Esophagus squamous epithelium (tissue), 5 donors: ENCODE results near the gene TMEM123. TPM values are rescaled to one million over a fixed set of nuclear protein-coding genes. Genes with fewer than 3 reads are reported as not detected.

Experiments used
- DNase-seq: peaks from one replicate; lab custom pipeline; 2025; lab: John Stamatoyannopoulos, UW
- H3K27ac ChIP-seq, 4 donors: fragments of 200-600 bp; sonication (generic); one replicate each; pipeline ENCODE4 v1.5.1; 2016 to 2019; ENCODE audit warnings: mild to moderate bottlenecking in 1 of 4
- H3K27me3 ChIP-seq, 4 donors: fragments of 200-600 bp; sonication (generic); 1 replicate in 3 of 4; 2 replicates in 1 of 4; pipeline versions ENCODE4 v1.5.1 to v1.6.0; 2017 to 2021; ENCODE audit warnings: antibody characterized with exemption in 1 of 4
- H3K36me3 ChIP-seq, 3 donors: fragments of 200-600 bp; sonication (generic); one replicate each; pipeline ENCODE4 v1.5.1; 2016 to 2019
- H3K4me1 ChIP-seq, 3 donors: fragments of 200-600 bp; sonication (generic); one replicate each; pipeline ENCODE4 v1.5.1; 2017 to 2019
- H3K4me3 ChIP-seq, 4 donors: fragments of 200-600 bp; sonication (generic); 1 replicate in 3 of 4; 2 replicates in 1 of 4; pipeline ENCODE4 v1.5.1; 2016 to 2019; ENCODE audit warnings: mild to moderate bottlenecking in 2 of 4, moderate library complexity in 1 of 4
- H3K9me3 ChIP-seq, 3 donors: fragments of 200-600 bp; sonication (generic); one replicate each; pipeline ENCODE4 v1.5.1; 2016 to 2019
- POLR2A ChIP-seq, 4 donors: fragments of 450-650 bp; IDR thresholded peaks; one replicate each; pipeline ENCODE4 v1.6.1; 2017; ENCODE audit warnings: antibody characterized with exemption in 4 of 4, mild to moderate bottlenecking in 4 of 4, moderate library complexity in 3 of 4
- WGBS, 2 donors: methylation state at CpG; one replicate each; pipeline ENCODE4 v1.1.5; 2018; 5-methylcytosine and 5-hydroxymethylcytosine counted together
- intact Hi-C: fragments of 100-400 bp; cut with DNase I; formaldehyde crosslinking; loops from one replicate; pipeline ENCODE4 v1.15.0; 2022
- total RNA-seq, 4 donors: library from RNA; depleted of rRNA; stranded (reverse); fragments of >200 nt; gene quantifications; one replicate each; pipeline ENCODE4 v1.1.0, GENCODE V29; 2016
- TF ChIP-seq, protein P1 (sequence below), 6 experiments: fragments of 450-650 bp in 4 of 6; fragments of 200-600 bp in 2 of 6; sonication (generic) in 2 of 6; IDR thresholded peaks; one replicate each; pipeline ENCODE4 v1.5.1; 2016 to 2019; ENCODE audit warnings: antibody characterized with exemption in 6 of 6, mild to moderate bottlenecking in 4 of 6, moderate library complexity in 4 of 6
- donor health status: DM: yes; HTN: yes; CAD: no.

Gene TMEM123
- total RNA-seq, 4 donors from 2014 or later, result 53.2 to 152 (median 128) TPM

- intact Hi-C loops, result no loop called here
- WGBS, 2 donors, result 90 to 93% methylated on average over 5 of the region's 5 CpGs
- TF ChIP-seq POLR2A (IDR thresholded peaks at IDR 0.05), result no peak
- TF ChIP-seq, protein P1, sequence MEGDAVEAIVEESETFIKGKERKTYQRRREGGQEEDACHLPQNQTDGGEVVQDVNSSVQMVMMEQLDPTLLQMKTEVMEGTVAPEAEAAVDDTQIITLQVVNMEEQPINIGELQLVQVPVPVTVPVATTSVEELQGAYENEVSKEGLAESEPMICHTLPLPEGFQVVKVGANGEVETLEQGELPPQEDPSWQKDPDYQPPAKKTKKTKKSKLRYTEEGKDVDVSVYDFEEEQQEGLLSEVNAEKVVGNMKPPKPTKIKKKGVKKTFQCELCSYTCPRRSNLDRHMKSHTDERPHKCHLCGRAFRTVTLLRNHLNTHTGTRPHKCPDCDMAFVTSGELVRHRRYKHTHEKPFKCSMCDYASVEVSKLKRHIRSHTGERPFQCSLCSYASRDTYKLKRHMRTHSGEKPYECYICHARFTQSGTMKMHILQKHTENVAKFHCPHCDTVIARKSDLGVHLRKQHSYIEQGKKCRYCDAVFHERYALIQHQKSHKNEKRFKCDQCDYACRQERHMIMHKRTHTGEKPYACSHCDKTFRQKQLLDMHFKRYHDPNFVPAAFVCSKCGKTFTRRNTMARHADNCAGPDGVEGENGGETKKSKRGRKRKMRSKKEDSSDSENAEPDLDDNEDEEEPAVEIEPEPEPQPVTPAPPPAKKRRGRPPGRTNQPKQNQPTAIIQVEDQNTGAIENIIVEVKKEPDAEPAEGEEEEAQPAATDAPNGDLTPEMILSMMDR (IDR thresholded peaks at IDR 0.05), result no peak
- no peak for DNase-seq
- H3K36me3 ChIP-seq, result peaks cover 0 to 82% (median 15%) of the 10 kb centered on the region in 3 donors
- no peaks in the 10 kb centered on the region for H3K9me3 ChIP-seq
- H3K27me3 ChIP-seq, result no peaks in the 10 kb centered on the region
- H3K4me1 ChIP-seq, result peaks cover 0 to 7% (median 0%) of the 10 kb centered on the region in 3 donors
- H3K27ac ChIP-seq, result no peak overlapping the region
- H3K4me3 ChIP-seq, result no peak overlapping the region
These were observed 52.0 kb downstream of the TMEM123 start for GRCh38 chr11:102400603-102401002.

DNA sequence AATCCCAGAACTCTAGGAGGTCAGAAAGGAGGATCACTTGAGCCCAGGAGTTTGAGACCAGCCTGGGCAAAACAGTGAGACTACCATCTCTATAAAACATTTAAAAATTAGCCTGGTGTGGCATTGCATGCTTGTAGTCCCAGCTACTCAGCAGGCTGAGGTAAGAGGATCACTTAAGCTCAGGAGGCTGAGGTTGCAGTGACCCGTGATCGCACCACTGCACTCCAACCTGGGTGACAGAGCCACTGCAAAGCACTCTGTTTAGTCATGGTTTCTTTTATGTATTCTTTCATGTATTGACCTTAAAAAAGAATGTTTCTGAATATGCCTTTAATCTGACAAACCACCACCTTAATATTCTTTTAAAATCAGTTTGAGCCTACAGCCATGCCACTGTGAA, 53.4 kb downstream of the TMEM123 start:
- H3K4me1 ChIP-seq, result no peaks in the 10 kb centered on the region
- H3K9me3 ChIP-seq, result no peaks in the 10 kb centered on the region
- peaks cover 0 to 87% (median 15%) of the 10 kb centered on the region in 3 donors for H3K36me3 ChIP-seq
- intact Hi-C loops, result no loop called here
- 94 to 100% methylated on average over 2 of the region's 2 CpGs for WGBS, 2 donors
- no peaks in the 10 kb centered on the region for H3K27me3 ChIP-seq
- TF ChIP-seq POLR2A (IDR thresholded peaks at IDR 0.05), result no peak
- TF ChIP-seq, protein P1 (IDR thresholded peaks at IDR 0.05), result no peak
- H3K4me3 ChIP-seq, result no peak overlapping the region
- no peak overlapping the region for H3K27ac ChIP-seq
- DNase-seq, result no peak

- no peaks in the 10 kb centered on the region for H3K9me3 ChIP-seq
- no peaks in the 10 kb centered on the region for H3K27me3 ChIP-seq
- no peak overlapping the region for H3K4me3 ChIP-seq
- intact Hi-C loops, result no loop called here
- H3K27ac ChIP-seq, result no peak overlapping the region
- no peak for TF ChIP-seq POLR2A (IDR thresholded peaks at IDR 0.05)
- TF ChIP-seq, protein P1 (IDR thresholded peaks at IDR 0.05), result no peak
- WGBS, 2 donors, result 87% methylated on average over 2 of the region's 2 CpGs
- peaks cover 3 to 87% (median 15%) of the 10 kb centered on the region in 3 donors for H3K36me3 ChIP-seq
- DNase-seq, result no peak
- no peaks in the 10 kb centered on the region for H3K4me1 ChIP-seq
These were observed 54.3 kb downstream of the TMEM123 start for GRCh38 chr11:102398297-102398696.

GRCh38 chr11:102396708-102397563, 55.6 kb downstream of the TMEM123 start:
- H3K4me1 ChIP-seq, result no peaks in the 10 kb centered on the region
- no peak overlapping the region for H3K27ac ChIP-seq
- TF ChIP-seq POLR2A (IDR thresholded peaks at IDR 0.05), result no peak
- TF ChIP-seq, protein P1 (IDR thresholded peaks at IDR 0.05), result no peak
- DNase-seq, result no peak
- H3K27me3 ChIP-seq, result no peaks in the 10 kb centered on the region
- peaks cover 8 to 88% (median 15%) of the 10 kb centered on the region in 3 donors for H3K36me3 ChIP-seq
- intact Hi-C loops, result no loop called here
- H3K4me3 ChIP-seq, result no peak overlapping the region
- no peaks in the 10 kb centered on the region for H3K9me3 ChIP-seq
- 81 to 90% methylated on average over 4 of the region's 4 CpGs for WGBS, 2 donors

DNA sequence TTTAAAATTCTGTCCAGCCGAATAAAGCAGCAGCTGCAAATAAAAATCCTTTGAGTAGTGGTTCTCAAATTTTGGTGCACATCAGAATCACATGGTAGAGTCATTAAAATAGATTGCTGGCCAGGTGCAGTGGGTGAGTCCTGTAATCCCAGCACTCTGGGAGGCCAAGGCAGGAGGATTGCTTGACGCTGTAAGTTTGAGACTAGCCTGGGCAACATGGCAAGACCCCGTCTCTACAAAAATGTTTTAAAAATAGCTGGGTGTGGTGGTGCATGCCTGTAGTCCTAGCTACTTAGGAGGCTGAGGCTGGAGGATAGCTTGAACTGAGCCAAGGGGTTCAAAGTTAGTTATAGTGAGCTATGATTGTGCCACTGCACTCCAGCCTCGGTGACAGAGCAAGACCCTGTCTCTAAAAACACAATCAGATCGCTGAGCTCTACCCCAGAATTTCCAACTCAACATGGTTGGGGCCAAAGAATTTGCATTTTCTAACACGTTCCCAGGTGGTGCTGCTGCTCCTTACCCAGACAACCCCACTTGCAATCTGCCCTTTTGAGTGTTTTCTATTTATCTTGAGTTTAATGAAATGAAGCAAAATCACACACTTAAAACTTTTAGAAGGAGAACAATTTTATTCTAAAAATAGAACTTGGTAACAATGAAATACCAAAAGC, 56.7 kb downstream of the TMEM123 start:
- Histone ChIP-seq H3K4me3 (no peak overlapping the region), H3K27me3 (no peaks in the 10 kb centered on the region), H3K4me1 (no peaks in the 10 kb centered on the region), H3K9me3 (no peaks in the 10 kb centered on the region), H3K36me3 (peaks cover 6 to 88% (median 8%) of the 10 kb centered on the region in 3 donors), H3K27ac (no peak overlapping the region)
- intact Hi-C loops, result no loop called here
- no peak for DNase-seq
- TF ChIP-seq, protein P1 (IDR thresholded peaks at IDR 0.05), result no peak
- TF ChIP-seq POLR2A (IDR thresholded peaks at IDR 0.05), result no peak
- 80 to 82% methylated on average over 6 of the region's 6 CpGs for WGBS, 2 donors
